C1 segment of cervical spinal cord (tissue), 14 donors: ENCODE data around the gene MS4A8.
"Not testable (repeated sequence)": the region's sequence is repeated elsewhere in the genome, so short reads cannot be mapped to it uniquely, and the experiment has no call there.

Source experiments
- DNase-seq, 14 donors: peaks; one replicate each; lab custom pipeline; 2025; lab: John Stamatoyannopoulos, UW

Gene MS4A8

GRCh38 chr11:60724420-60724819, 25.0 kb downstream of the MS4A8 start, which contains the start of gene MS4A18:
Gene MS4A18 (plus strand): TSS chr11:60724720.
- no peak for DNase-seq

GRCh38 chr11:60725592-60725991, 26.2 kb downstream of the MS4A8 start:
- no peak for DNase-seq

- no peak for DNase-seq
These were observed 32.2 kb downstream of the MS4A8 start for GRCh38 chr11:60731586-60731985.

- no peak for DNase-seq
These were observed 34.9 kb downstream of the MS4A8 start for GRCh38 chr11:60734279-60734678.

GRCh38 chr11:60739114-60739513, 39.7 kb downstream of the MS4A8 start:
- DNase-seq, result no peak

- DNase-seq, result no peak
These were observed 41.2 kb downstream of the MS4A8 start for GRCh38 chr11:60740573-60740972.

- DNase-seq, result no peak
These were observed 42.0 kb downstream of the MS4A8 start for GRCh38 chr11:60741421-60741820.

GRCh38 chr11:60743058-60743457, 43.6 kb downstream of the MS4A8 start:
- no peak for DNase-seq

- no peak for DNase-seq
These were observed 44.7 kb downstream of the MS4A8 start for GRCh38 chr11:60744114-60744513.

GRCh38 chr11:60747359-60747873, 48.0 kb downstream of the MS4A8 start:
- DNase-seq, result no peak

- no peak for DNase-seq
These were observed 48.8 kb downstream of the MS4A8 start for GRCh38 chr11:60748225-60748624.

- DNase-seq, result no peak
These were observed 49.4 kb downstream of the MS4A8 start for GRCh38 chr11:60748821-60749220.

- DNase-seq, result no peak
These were observed 51.5 kb downstream of the MS4A8 start for GRCh38 chr11:60750911-60751310.

- no peak for DNase-seq
These were observed 53.9 kb downstream of the MS4A8 start for GRCh38 chr11:60753309-60753708.

- no peak for DNase-seq
These were observed 55.5 kb downstream of the MS4A8 start for GRCh38 chr11:60754887-60755286.

- DNase-seq, result no peak
These were observed 57.1 kb downstream of the MS4A8 start, which contains the start of gene MS4A15 for GRCh38 chr11:60756307-60757032. Gene MS4A15 (plus strand): TSS chr11:60756867. CDS start chr11:60763734, 6,867 bp downstream.

GRCh38 chr11:60757231-60757800, 57.9 kb downstream of the MS4A8 start:
- no peak for DNase-seq

- not testable (repeated sequence) for DNase-seq
These were observed 59.3 kb downstream of the MS4A8 start for GRCh38 chr11:60758671-60759070.

GRCh38 chr11:60759438-60760225, 60.2 kb downstream of the MS4A8 start:
- DNase-seq, result peak in 4 of 14 donors; percentile 1 to 11 (median 4)

GRCh38 chr11:60761436-60762190, 62.2 kb downstream of the MS4A8 start:
- DNase-seq, result no peak
